Measurements from ENCODE around the gene MS4A2.

Gene MS4A2

GRCh38 chr11:60129853-60130252, 41.4 kb downstream of the MS4A2 start:
- no peak for DNase-seq
- peaks cover 5% of the 10 kb centered on the region for H3K9me3 ChIP-seq (ENCODE audit: severe bottlenecking)
- H3K4me3 ChIP-seq (ENCODE audit: low read depth, low read length), result no peak overlapping the region
- H3K27ac ChIP-seq, result no peak overlapping the region
- H3K27me3 ChIP-seq (ENCODE audit: insufficient read depth, low read depth, severe bottlenecking), result no peaks in the 10 kb centered on the region
- H3K36me3 ChIP-seq, result no peaks in the 10 kb centered on the region
- TF ChIP-seq CTCF (IDR thresholded peaks at IDR 0.05; ENCODE audit: low read depth, low read length), result no peak

- TF ChIP-seq CTCF (IDR thresholded peaks at IDR 0.05; ENCODE audit: low read depth, low read length), result peak; percentile 60
- no peaks in the 10 kb centered on the region for H3K27me3 ChIP-seq (ENCODE audit: insufficient read depth, low read depth, severe bottlenecking)
- peak; percentile 67 for DNase-seq
Observed at GRCh38 chr11:60130496-60130895, 42.0 kb downstream of the MS4A2 start.

GRCh38 chr11:60131912-60132311, 43.4 kb downstream of the MS4A2 start:
- DNase-seq, result no peak
- Histone ChIP-seq H3K27me3 (ENCODE audit: insufficient read depth, low read depth, severe bottlenecking) (no peaks in the 10 kb centered on the region), H3K27ac (no peak overlapping the region), H3K4me3 (ENCODE audit: low read depth, low read length) (no peak overlapping the region), H3K36me3 (no peaks in the 10 kb centered on the region), H3K9me3 (ENCODE audit: severe bottlenecking) (peaks cover 5% of the 10 kb centered on the region)
- TF ChIP-seq CTCF (IDR thresholded peaks at IDR 0.05; ENCODE audit: low read depth, low read length), result no peak

More at GRCh38 chr11:60130496-60130895, 42.0 kb downstream of the MS4A2 start:
- Histone ChIP-seq H3K27ac (no peak overlapping the region), H3K9me3 (ENCODE audit: severe bottlenecking) (peaks cover 5% of the 10 kb centered on the region), H3K36me3 (no peaks in the 10 kb centered on the region), H3K4me3 (ENCODE audit: low read depth, low read length) (no peak overlapping the region)

GRCh38 chr11:60133917-60134316, 45.5 kb downstream of the MS4A2 start:
- H3K4me3 ChIP-seq (ENCODE audit: low read depth, low read length), result no peak overlapping the region
- H3K27me3 ChIP-seq (ENCODE audit: insufficient read depth, low read depth, severe bottlenecking), result no peaks in the 10 kb centered on the region
- no peaks in the 10 kb centered on the region for H3K36me3 ChIP-seq
- no peak for DNase-seq
- TF ChIP-seq CTCF (IDR thresholded peaks at IDR 0.05; ENCODE audit: low read depth, low read length), result no peak
- H3K27ac ChIP-seq, result no peak overlapping the region
- peaks cover 5% of the 10 kb centered on the region for H3K9me3 ChIP-seq (ENCODE audit: severe bottlenecking)

GRCh38 chr11:60143768-60144167, 55.3 kb downstream of the MS4A2 start:
- H3K27ac ChIP-seq, result no peak overlapping the region
- TF ChIP-seq CTCF (IDR thresholded peaks at IDR 0.05; ENCODE audit: low read depth, low read length), result no peak
- H3K4me3 ChIP-seq (ENCODE audit: low read depth, low read length), result no peak overlapping the region
- H3K36me3 ChIP-seq, result no peaks in the 10 kb centered on the region
- no peak for DNase-seq
- H3K27me3 ChIP-seq (ENCODE audit: insufficient read depth, low read depth, severe bottlenecking), result no peaks in the 10 kb centered on the region
- H3K9me3 ChIP-seq (ENCODE audit: severe bottlenecking), result no peaks in the 10 kb centered on the region

GRCh38 chr11:60145677-60146076, 57.2 kb downstream of the MS4A2 start:
- TF ChIP-seq CTCF (IDR thresholded peaks at IDR 0.05; ENCODE audit: low read depth, low read length), result no peak
- no peak overlapping the region for H3K27ac ChIP-seq
- DNase-seq, result no peak

More at GRCh38 chr11:60145677-60146076, 57.2 kb downstream of the MS4A2 start:
- Histone ChIP-seq H3K9me3 (ENCODE audit: severe bottlenecking) (no peaks in the 10 kb centered on the region), H3K36me3 (no peaks in the 10 kb centered on the region), H3K4me3 (ENCODE audit: low read depth, low read length) (no peak overlapping the region), H3K27me3 (ENCODE audit: insufficient read depth, low read depth, severe bottlenecking) (no peaks in the 10 kb centered on the region)
